ENCODE results near the gene SHISAL1. TPM values are rescaled to one million over a fixed set of nuclear protein-coding genes. Genes with fewer than 3 reads are reported as not detected.

Gene SHISAL1
- total RNA-seq, 1 experiment from 2014 or later = 2.4 TPM

- Histone ChIP-seq H3K4me3 (no peak overlapping the region), H3K27me3 (replicated peaks) (no peaks in the 10 kb centered on the region), H3K4me1 (replicated peaks) (no peaks in the 10 kb centered on the region), H3K36me3 (no peaks in the 10 kb centered on the region), H3K9me3 (replicated peaks) (no peaks in the 10 kb centered on the region), H3K27ac (no peak overlapping the region)
- no peak for DNase-seq (ENCODE audit: low read depth in 1 of 2, low spot score in 2 of 2)
Observed at GRCh38 chr22:44281768-44282637, 30.7 kb downstream of the SHISAL1 start.

- Histone ChIP-seq H3K27ac (no peak overlapping the region), H3K36me3 (no peaks in the 10 kb centered on the region), H3K27me3 (replicated peaks) (no peaks in the 10 kb centered on the region), H3K4me3 (no peak overlapping the region), H3K9me3 (replicated peaks) (no peaks in the 10 kb centered on the region), H3K4me1 (replicated peaks) (no peaks in the 10 kb centered on the region)
- DNase-seq (ENCODE audit: low read depth in 1 of 2, low spot score in 2 of 2) = no peak
Observed at GRCh38 chr22:44280665-44281188, 32.0 kb downstream of the SHISAL1 start.

DNA sequence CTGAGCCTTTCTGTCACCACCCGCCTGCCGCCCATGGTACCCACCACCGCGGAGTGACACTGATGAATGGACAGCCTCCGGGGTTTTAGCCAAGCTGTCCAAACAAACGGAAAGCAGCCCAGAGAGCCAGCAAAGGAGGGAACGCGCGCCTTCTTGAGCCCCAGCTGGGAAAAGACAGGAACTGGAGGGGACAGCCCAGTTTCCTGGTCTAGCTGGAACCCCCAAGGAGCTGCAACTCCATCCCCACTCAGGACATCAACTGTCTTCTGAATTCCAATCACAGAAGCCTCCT is 33.7 kb downstream of the SHISAL1 start:
- DNase-seq (ENCODE audit: low read depth in 1 of 2, low spot score in 2 of 2) = no peak
- Histone ChIP-seq H3K27ac (no peak overlapping the region), H3K4me3 (no peak overlapping the region), H3K36me3 (no peaks in the 10 kb centered on the region), H3K4me1 (replicated peaks) (no peaks in the 10 kb centered on the region), H3K9me3 (replicated peaks) (no peaks in the 10 kb centered on the region), H3K27me3 (replicated peaks) (no peaks in the 10 kb centered on the region)

GRCh38 chr22:44278243-44279068 is 34.3 kb downstream of the SHISAL1 start:
- Histone ChIP-seq H3K27me3 (replicated peaks) (no peaks in the 10 kb centered on the region), H3K4me3 (no peak overlapping the region), H3K9me3 (replicated peaks) (no peaks in the 10 kb centered on the region), H3K27ac (no peak overlapping the region), H3K4me1 (replicated peaks) (no peaks in the 10 kb centered on the region), H3K36me3 (no peaks in the 10 kb centered on the region)
- DNase-seq (ENCODE audit: low read depth in 1 of 2, low spot score in 2 of 2) = no peak

- H3K4me3 ChIP-seq = no peak overlapping the region
- no peak overlapping the region for H3K27ac ChIP-seq
- no peaks in the 10 kb centered on the region for H3K9me3 ChIP-seq (replicated peaks)
- no peak for DNase-seq (ENCODE audit: low read depth in 1 of 2, low spot score in 2 of 2)
- no peaks in the 10 kb centered on the region for H3K36me3 ChIP-seq
- H3K4me1 ChIP-seq (replicated peaks) = no peaks in the 10 kb centered on the region
- H3K27me3 ChIP-seq (replicated peaks) = no peaks in the 10 kb centered on the region
Observed at GRCh38 chr22:44277386-44278135, 35.2 kb downstream of the SHISAL1 start.

DNA sequence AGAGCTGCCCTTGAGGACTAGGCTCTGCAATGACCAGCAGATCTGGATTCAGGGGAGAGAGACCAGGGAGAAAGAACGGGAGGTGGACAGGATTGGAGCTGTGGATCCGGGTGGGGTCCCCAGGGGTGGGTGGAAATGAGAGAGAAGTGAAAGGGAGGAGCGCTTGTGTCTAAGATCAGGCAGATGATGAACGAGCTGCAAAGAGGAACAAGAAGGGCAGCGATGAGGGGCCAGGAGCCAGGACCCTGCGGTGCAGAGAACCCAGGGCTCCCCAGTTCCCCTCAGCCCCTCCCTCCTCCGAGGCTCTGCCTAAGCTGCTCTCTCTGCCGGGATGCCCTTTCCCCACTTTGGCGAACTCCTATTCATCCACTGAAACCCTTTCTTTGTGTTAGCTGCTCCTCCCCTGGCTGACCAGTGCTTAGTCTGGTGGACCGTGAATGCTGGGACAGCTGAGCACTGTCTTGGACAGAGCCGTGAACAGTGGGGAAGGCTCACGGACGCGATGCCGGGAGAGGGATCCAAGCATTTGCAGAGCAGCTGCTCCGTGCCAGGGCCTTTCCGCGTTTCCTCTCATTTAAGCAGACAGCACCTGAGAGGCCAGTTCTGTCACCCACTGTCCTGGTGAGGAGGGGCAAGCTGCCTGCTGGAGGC is 35.9 kb downstream of the SHISAL1 start:
- H3K36me3 ChIP-seq = no peaks in the 10 kb centered on the region
- no peak overlapping the region for H3K4me3 ChIP-seq
- H3K9me3 ChIP-seq (replicated peaks) = no peaks in the 10 kb centered on the region
- H3K27ac ChIP-seq = no peak overlapping the region
- H3K27me3 ChIP-seq (replicated peaks) = no peaks in the 10 kb centered on the region
- DNase-seq (ENCODE audit: low read depth in 1 of 2, low spot score in 2 of 2) = no peak
- H3K4me1 ChIP-seq (replicated peaks) = no peaks in the 10 kb centered on the region

- Histone ChIP-seq H3K4me1 (replicated peaks) (no peaks in the 10 kb centered on the region), H3K4me3 (no peak overlapping the region), H3K27me3 (replicated peaks) (no peaks in the 10 kb centered on the region), H3K36me3 (no peaks in the 10 kb centered on the region), H3K9me3 (replicated peaks) (no peaks in the 10 kb centered on the region), H3K27ac (no peak overlapping the region)
- no peak for DNase-seq (ENCODE audit: low read depth in 1 of 2, low spot score in 2 of 2)
Observed at GRCh38 chr22:44276041-44276440, 36.7 kb downstream of the SHISAL1 start.

- H3K9me3 ChIP-seq (replicated peaks) = no peaks in the 10 kb centered on the region
- no peak for DNase-seq (ENCODE audit: low read depth in 1 of 2, low spot score in 2 of 2)
- no peak overlapping the region for H3K4me3 ChIP-seq
- no peaks in the 10 kb centered on the region for H3K36me3 ChIP-seq
- H3K4me1 ChIP-seq (replicated peaks) = no peaks in the 10 kb centered on the region
- H3K27ac ChIP-seq = no peak overlapping the region
- no peaks in the 10 kb centered on the region for H3K27me3 ChIP-seq (replicated peaks)
Observed at GRCh38 chr22:44275631-44275995, 37.1 kb downstream of the SHISAL1 start.

GRCh38 chr22:44274918-44275630 is 37.7 kb downstream of the SHISAL1 start:
- Histone ChIP-seq H3K27me3 (replicated peaks) (no peaks in the 10 kb centered on the region), H3K4me3 (no peak overlapping the region), H3K36me3 (no peaks in the 10 kb centered on the region), H3K9me3 (replicated peaks) (no peaks in the 10 kb centered on the region), H3K4me1 (replicated peaks) (no peaks in the 10 kb centered on the region), H3K27ac (no peak overlapping the region)
- no peak for DNase-seq (ENCODE audit: low read depth in 1 of 2, low spot score in 2 of 2)

GRCh38 chr22:44273175-44273574 is 39.6 kb downstream of the SHISAL1 start:
- H3K27me3 ChIP-seq (replicated peaks) = no peaks in the 10 kb centered on the region
- no peak for DNase-seq (ENCODE audit: low read depth in 1 of 2, low spot score in 2 of 2)
- H3K4me3 ChIP-seq = no peak overlapping the region
- no peaks in the 10 kb centered on the region for H3K4me1 ChIP-seq (replicated peaks)
- H3K36me3 ChIP-seq = no peaks in the 10 kb centered on the region
- H3K27ac ChIP-seq = no peak overlapping the region
- H3K9me3 ChIP-seq (replicated peaks) = no peaks in the 10 kb centered on the region

DNA sequence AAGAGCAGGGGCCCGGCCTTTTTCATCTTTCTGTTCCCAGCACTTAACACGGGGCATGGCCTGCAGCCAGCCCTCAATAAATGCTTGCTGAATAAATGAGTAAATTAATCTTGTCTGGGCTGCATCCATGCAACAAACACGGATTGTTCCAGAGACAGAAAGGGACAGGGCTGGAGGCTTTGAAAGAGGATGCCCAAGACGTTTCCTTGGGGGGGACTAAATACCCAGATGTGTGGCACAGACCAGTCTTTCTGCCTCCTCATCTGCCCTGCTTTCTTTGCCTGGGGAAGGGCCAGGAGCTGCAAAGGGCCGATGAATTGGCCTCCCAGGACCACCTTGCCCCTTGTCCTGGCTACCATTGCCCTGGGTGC is 40.4 kb downstream of the SHISAL1 start:
- Histone ChIP-seq H3K4me3 (no peak overlapping the region), H3K4me1 (replicated peaks) (no peaks in the 10 kb centered on the region), H3K27me3 (replicated peaks) (no peaks in the 10 kb centered on the region), H3K36me3 (no peaks in the 10 kb centered on the region), H3K27ac (no peak overlapping the region), H3K9me3 (replicated peaks) (no peaks in the 10 kb centered on the region)
- no peak for DNase-seq (ENCODE audit: low read depth in 1 of 2, low spot score in 2 of 2)

DNA sequence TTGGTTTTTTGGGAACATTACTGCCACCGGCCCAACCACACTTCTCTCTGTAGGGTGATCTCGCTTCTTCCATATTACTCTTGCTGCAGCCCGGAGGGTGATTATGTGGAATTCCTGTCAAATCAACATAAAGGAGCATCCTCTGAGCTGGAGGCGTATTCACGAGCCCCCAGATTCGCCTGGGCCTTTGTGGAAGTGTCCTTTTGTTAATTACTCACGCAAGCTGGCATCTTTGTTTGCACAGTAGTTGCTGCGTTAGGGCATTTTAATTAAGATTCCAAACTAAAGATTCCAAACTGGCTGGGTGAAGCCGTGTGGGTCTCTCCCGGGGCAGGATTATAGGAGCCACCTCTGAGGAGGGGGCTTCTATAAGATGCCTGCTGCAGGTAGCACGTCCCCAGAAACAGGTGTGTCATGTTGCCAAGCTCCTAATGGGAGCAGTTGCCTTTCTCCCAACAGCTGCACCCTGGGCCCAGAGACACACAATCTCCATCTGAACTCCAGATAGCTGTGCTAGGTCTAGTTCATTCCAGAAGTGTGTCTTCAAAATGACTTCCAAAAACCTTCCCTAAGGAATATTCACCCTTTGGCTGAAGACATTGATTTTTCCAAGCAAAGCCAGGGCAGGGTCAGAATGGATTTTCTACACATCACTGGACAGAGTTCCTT is 40.9 kb downstream of the SHISAL1 start:
- DNase-seq (ENCODE audit: low read depth in 1 of 2, low spot score in 2 of 2) = no peak
- H3K27ac ChIP-seq = no peak overlapping the region
- H3K27me3 ChIP-seq (replicated peaks) = no peaks in the 10 kb centered on the region
- H3K4me1 ChIP-seq (replicated peaks) = no peaks in the 10 kb centered on the region
- no peaks in the 10 kb centered on the region for H3K36me3 ChIP-seq
- no peak overlapping the region for H3K4me3 ChIP-seq
- no peaks in the 10 kb centered on the region for H3K9me3 ChIP-seq (replicated peaks)
